ENCODE data around the gene MRTFA. TPM values are rescaled to one million over a fixed set of nuclear protein-coding genes. Genes with fewer than 3 reads are reported as not detected.

Gene MRTFA
- total RNA-seq, 3 donors from 2014 or later (not counting 1 experiment from before 2014, with no cell fraction given): 81.8 to 91.9 (median 83.5) TPM

DNA sequence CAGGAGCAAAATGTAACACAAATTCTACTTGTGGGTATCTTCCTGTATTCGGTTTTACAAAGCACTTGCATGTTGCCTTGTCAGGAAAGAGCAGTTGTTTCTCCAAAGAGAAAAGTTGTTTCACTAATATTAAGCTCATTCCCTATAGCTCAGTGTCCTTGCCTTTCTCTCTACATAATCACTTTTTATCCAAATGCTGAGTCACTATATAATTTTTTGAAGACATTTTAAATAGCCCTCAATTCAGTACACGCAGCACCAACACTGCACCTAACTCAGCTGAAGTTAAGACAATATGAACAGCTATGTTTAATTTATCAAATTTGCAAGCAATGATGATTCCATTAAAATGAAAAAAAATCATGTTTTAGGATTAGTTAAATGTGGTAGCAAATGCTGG, 14.5 kb upstream of the MRTFA start:
- H3K27ac Mint-ChIP-seq: peak overlapping the region; percentile 75 to 84
- TF ChIP-seq CTCF (IDR thresholded peaks at IDR 0.05): no peak
- H3K27ac ChIP-seq (ENCODE audit: low read length): peak overlapping the region; percentile 63
- no peak for ATAC-seq
- no peaks in the 10 kb centered on the region for H3K27me3 ChIP-seq (ENCODE audit: control insufficient read depth, insufficient read depth, low read length)
- peaks cover 4% of the 10 kb centered on the region for H3K4me1 ChIP-seq (ENCODE audit: control insufficient read depth, insufficient read depth, low read length)
- H3K27me3 Mint-ChIP-seq (ENCODE audit: low read depth in 2 of 2): no peaks in the 10 kb centered on the region
- H3K4me3 Mint-ChIP-seq: no peak overlapping the region
- H3K4me3 ChIP-seq (ENCODE audit: low read length): no peak overlapping the region
- H3K9me3 ChIP-seq (ENCODE audit: control insufficient read depth, insufficient read depth, low read length): no peaks in the 10 kb centered on the region
- H3K4me1 Mint-ChIP-seq: peaks cover 0 to 10% of the 10 kb centered on the region in 2 donors
- no peaks in the 10 kb centered on the region for H3K36me3 Mint-ChIP-seq
- DNase-seq: no peak
- intact Hi-C loops (cut with micrococcal nuclease): no loop called here
- H3K9me3 Mint-ChIP-seq: no peaks in the 10 kb centered on the region
- WGBS (ENCODE audit: insufficient coverage): 61% methylated on average over 2 of the region's 2 CpGs
- H3K36me3 ChIP-seq (ENCODE audit: control insufficient read depth, insufficient read depth, low read length): no peaks in the 10 kb centered on the region

GRCh38 chr22:40648386-40648785, 11.9 kb upstream of the MRTFA start:
- H3K9me3 ChIP-seq (ENCODE audit: control insufficient read depth, insufficient read depth, low read length): no peaks in the 10 kb centered on the region
- intact Hi-C loops (cut with micrococcal nuclease): loop anchor here (10.0 kb wide), 1 partner anchor 1114 kb away; the partner anchor contains the start of gene RPS19BP1
- ATAC-seq (no peak), DNase-seq (no peak)
- H3K4me3 ChIP-seq (ENCODE audit: low read length): no peak overlapping the region
- Mint-ChIP-seq H3K27ac (no peak overlapping the region), H3K9me3 (no peaks in the 10 kb centered on the region), H3K4me3 (no peak overlapping the region), H3K4me1 (peaks cover 0 to 11% of the 10 kb centered on the region in 2 donors), H3K36me3 (no peaks in the 10 kb centered on the region), H3K27me3 (ENCODE audit: low read depth in 2 of 2) (no peaks in the 10 kb centered on the region)
- H3K27ac ChIP-seq (ENCODE audit: low read length): no peak overlapping the region
- WGBS (ENCODE audit: insufficient coverage): 95% methylated on average over 10 of the region's 10 CpGs
- TF ChIP-seq CTCF (IDR thresholded peaks at IDR 0.05): no peak
- no peaks in the 10 kb centered on the region for H3K27me3 ChIP-seq (ENCODE audit: control insufficient read depth, insufficient read depth, low read length)
- peaks cover 4% of the 10 kb centered on the region for H3K4me1 ChIP-seq (ENCODE audit: control insufficient read depth, insufficient read depth, low read length)
- H3K36me3 ChIP-seq (ENCODE audit: control insufficient read depth, insufficient read depth, low read length): no peaks in the 10 kb centered on the region

DNA sequence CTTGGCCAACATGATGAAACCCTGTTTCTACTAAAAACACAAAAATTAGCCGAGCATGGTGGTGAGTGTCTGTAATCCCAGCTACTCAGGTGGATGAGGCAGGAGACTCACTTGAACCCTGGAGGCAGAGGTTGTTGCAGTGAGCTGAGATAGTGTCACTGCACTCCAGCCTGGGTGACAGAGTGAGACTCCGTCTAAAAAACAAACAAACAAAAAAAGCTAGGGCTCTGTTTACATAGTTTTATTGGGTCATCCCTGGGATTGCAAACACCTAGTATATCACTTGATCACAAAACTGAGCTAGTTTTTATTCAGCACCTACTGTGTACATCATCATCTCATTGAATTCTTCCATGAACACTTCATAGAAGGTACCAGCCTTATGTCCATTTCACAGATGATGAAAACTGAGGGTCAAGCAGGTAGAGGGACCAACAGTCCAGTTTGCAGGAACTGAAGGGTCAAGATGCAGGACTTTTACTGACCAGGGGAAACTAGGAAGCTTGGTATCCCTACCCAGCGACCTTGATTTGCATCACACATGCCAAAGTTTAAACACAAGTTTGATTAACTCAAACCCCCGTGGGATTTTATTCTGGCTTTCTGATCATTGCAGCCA, 9.2 kb upstream of the MRTFA start:
- H3K27ac ChIP-seq (ENCODE audit: low read length): no peak overlapping the region
- DNase-seq (no peak), ATAC-seq (no peak)
- H3K4me1 ChIP-seq (ENCODE audit: control insufficient read depth, insufficient read depth, low read length): peaks cover 4% of the 10 kb centered on the region
- intact Hi-C loops (cut with micrococcal nuclease): loop anchor here (1.0 to 10.0 kb wide), 3 partner anchors 120 to 1111 kb away; partner anchors contain the start of gene RPS19BP1
- H3K36me3 ChIP-seq (ENCODE audit: control insufficient read depth, insufficient read depth, low read length): no peaks in the 10 kb centered on the region
- no peak overlapping the region for H3K4me3 Mint-ChIP-seq
- H3K27me3 Mint-ChIP-seq (ENCODE audit: low read depth in 2 of 2): no peaks in the 10 kb centered on the region
- H3K27me3 ChIP-seq (ENCODE audit: control insufficient read depth, insufficient read depth, low read length): no peaks in the 10 kb centered on the region
- H3K4me1 Mint-ChIP-seq: peaks cover 0 to 5% of the 10 kb centered on the region in 2 donors
- H3K9me3 Mint-ChIP-seq: no peaks in the 10 kb centered on the region
- H3K9me3 ChIP-seq (ENCODE audit: control insufficient read depth, insufficient read depth, low read length): no peaks in the 10 kb centered on the region
- H3K27ac Mint-ChIP-seq: peak overlapping the region in 1 of 2 donors; percentile 54
- no peak overlapping the region for H3K4me3 ChIP-seq (ENCODE audit: low read length)
- TF ChIP-seq CTCF (IDR thresholded peaks at IDR 0.05): no peak
- 61% methylated on average over 4 of the region's 4 CpGs for WGBS (ENCODE audit: insufficient coverage)
- H3K36me3 Mint-ChIP-seq: no peaks in the 10 kb centered on the region

GRCh38 chr22:40642316-40642715, 5.8 kb upstream of the MRTFA start:
- TF ChIP-seq CTCF (IDR thresholded peaks at IDR 0.05): no peak
- Histone ChIP-seq H3K27ac (ENCODE audit: low read length) (no peak overlapping the region), H3K4me1 (ENCODE audit: control insufficient read depth, insufficient read depth, low read length) (peaks cover 14% of the 10 kb centered on the region), H3K9me3 (ENCODE audit: control insufficient read depth, insufficient read depth, low read length) (no peaks in the 10 kb centered on the region), H3K27me3 (ENCODE audit: control insufficient read depth, insufficient read depth, low read length) (no peaks in the 10 kb centered on the region), H3K4me3 (ENCODE audit: low read length) (no peak overlapping the region), H3K36me3 (ENCODE audit: control insufficient read depth, insufficient read depth, low read length) (no peaks in the 10 kb centered on the region)
- DNase-seq (no peak), ATAC-seq (no peak)
- Mint-ChIP-seq H3K4me1 (peaks cover 6 to 11% of the 10 kb centered on the region in 2 donors), H3K27me3 (ENCODE audit: low read depth in 2 of 2) (no peaks in the 10 kb centered on the region), H3K27ac (no peak overlapping the region), H3K4me3 (no peak overlapping the region), H3K9me3 (no peaks in the 10 kb centered on the region), H3K36me3 (no peaks in the 10 kb centered on the region)
- intact Hi-C loops (cut with micrococcal nuclease): loop anchor here (10.0 kb wide), 1 partner anchor 1108 kb away; the partner anchor contains the start of gene RPS19BP1
- 100% methylated on average over 3 of the region's 4 CpGs for WGBS (ENCODE audit: insufficient coverage)
